WTC11 (cell line): Measurements from ENCODE around the gene AIG1. TPM values are rescaled to one million over a fixed set of nuclear protein-coding genes. Genes with fewer than 3 reads are reported as not detected.
"Not testable (repeated sequence)": the region's sequence is repeated elsewhere in the genome, so short reads cannot be mapped to it uniquely, and the experiment has no call there.

ENCODE experiments used
- ATAC-seq: fragments of 200-7000 bp; cut with Tn5 transposase; 2 replicates; pipeline ENCODE4 v1.10.0; 2021; ENCODE audit warnings: mild to moderate bottlenecking, moderate library complexity
- CTCF ChIA-PET: fragments of 300-600 bp; sonication (Branson Sonifier 250); formaldehyde crosslinking; loops from one replicate; lab custom pipeline; 2021; ENCODE audit warnings: antibody characterized with exemption; lab: Charles Lee
- POLR2A ChIA-PET: fragments of 350-600 bp; sonication (Branson Sonifier 250); formaldehyde crosslinking; loops from one replicate; lab custom pipeline; 2021; ENCODE audit warnings: antibody characterized with exemption; lab: Charles Lee
- DNase-seq: peaks from one replicate; pipeline ENCODE4 v3.0.0; 2021; ENCODE audit warnings: low spot score
- H3K27ac Mint-ChIP-seq: 2 replicates; pipeline ENCODE4 v1.8.0; 2021; ENCODE audit warnings: mixed read lengths
- H3K27me3 Mint-ChIP-seq: 2 replicates; pipeline ENCODE4 v1.8.0; 2021; ENCODE audit warnings: low read depth, mild to moderate bottlenecking, moderate library complexity, mixed read lengths
- H3K36me3 Mint-ChIP-seq: 2 replicates; pipeline ENCODE4 v1.8.0; 2021; ENCODE audit warnings: mixed read lengths
- H3K4me1 Mint-ChIP-seq: 2 replicates; pipeline ENCODE4 v1.8.0; 2022; ENCODE audit warnings: mixed read lengths
- H3K4me3 Mint-ChIP-seq: 2 replicates; pipeline ENCODE4 v1.8.0; 2021; ENCODE audit warnings: mild to moderate bottlenecking, moderate library complexity, mixed read lengths
- H3K9me3 Mint-ChIP-seq: 2 replicates; pipeline ENCODE4 v1.8.0; 2021; ENCODE audit warnings: mixed read lengths
- ATF1 ChIP-seq: sonication (generic); formaldehyde crosslinking; IDR thresholded peaks from 2 replicates; pipeline ENCODE4 v1.8.1; 2023; ENCODE audit warnings: mild to moderate bottlenecking, moderate library complexity, missing genetic modification reagents
- ELF4 ChIP-seq: sonication (generic); formaldehyde crosslinking; IDR thresholded peaks from 2 replicates; pipeline ENCODE4 v1.8.1; 2022; ENCODE audit warnings: low read depth, mild to moderate bottlenecking, moderate library complexity, missing genetic modification reagents
- ETV6 ChIP-seq: sonication (generic); formaldehyde crosslinking; IDR thresholded peaks from 2 replicates; pipeline ENCODE4 v1.8.1; 2022; ENCODE audit warnings: mild to moderate bottlenecking, missing genetic modification reagents
- HMGA2 ChIP-seq: fragments of 250-450 bp; sonication (Bioruptor Pico); IDR thresholded peaks from 2 replicates; pipeline ENCODE4 v1.4.0; 2021; ENCODE audit warnings: mild to moderate bottlenecking, moderate library complexity
- JUN ChIP-seq: sonication (generic); formaldehyde crosslinking; IDR thresholded peaks from 2 replicates; pipeline ENCODE4 v1.8.0; 2023; ENCODE audit warnings: mild to moderate bottlenecking, missing genetic modification reagents
- SMAD4 ChIP-seq: sonication (generic); formaldehyde crosslinking; IDR thresholded peaks from 2 replicates; pipeline ENCODE4 v1.8.0; 2022; ENCODE audit warnings: mild to moderate bottlenecking, missing genetic modification reagents
- TEAD1 ChIP-seq: sonication (generic); formaldehyde crosslinking; IDR thresholded peaks from 2 replicates; pipeline ENCODE4 v1.8.0; 2022; ENCODE audit warnings: mild to moderate bottlenecking, missing genetic modification reagents
- TEAD4 ChIP-seq: sonication (generic); formaldehyde crosslinking; IDR thresholded peaks from 2 replicates; pipeline ENCODE4 v1.8.0; 2022; ENCODE audit warnings: mild to moderate bottlenecking, missing genetic modification reagents
- TP53 ChIP-seq: sonication (generic); formaldehyde crosslinking; IDR thresholded peaks from 2 replicates; pipeline ENCODE4 v1.8.1; 2023; ENCODE audit warnings: mild to moderate bottlenecking, missing genetic modification reagents
- ZNF317 ChIP-seq: sonication (generic); formaldehyde crosslinking; IDR thresholded peaks from 2 replicates; pipeline ENCODE4 v1.8.1; 2023; ENCODE audit warnings: low read depth, mild to moderate bottlenecking, moderate library complexity, missing genetic modification reagents, borderline replicate concordance
- ZNF671 ChIP-seq: fragments of 250-450 bp; sonication (Bioruptor Pico); IDR thresholded peaks from 2 replicates; pipeline ENCODE4 v1.8.0; 2021; ENCODE audit warnings: mild to moderate bottlenecking
- total RNA-seq: library from RNA; stranded (reverse); gene quantifications from 3 replicates; pipeline ENCODE4 v1.2.3, GENCODE V29; 2021
- TF ChIP-seq, protein P1 (sequence below): sonication (generic); formaldehyde crosslinking; IDR thresholded peaks from 2 replicates; pipeline ENCODE4 v1.8.1; 2023; ENCODE audit warnings: mild to moderate bottlenecking, missing genetic modification reagents, borderline replicate concordance
- TF ChIP-seq, protein P2 (sequence below): sonication (generic); formaldehyde crosslinking; conservative IDR thresholded peaks from 2 replicates; pipeline ENCODE4 v1.8.1; 2023; ENCODE audit warnings: mild to moderate bottlenecking, low read depth, missing genetic modification reagents, moderate library complexity
- TF ChIP-seq, protein P3 (sequence below): sonication (generic); formaldehyde crosslinking; IDR thresholded peaks from 2 replicates; pipeline ENCODE4 v1.8.1; 2023; ENCODE audit warnings: mild to moderate bottlenecking, missing genetic modification reagents, moderate library complexity
- TF ChIP-seq, protein P4 (sequence below): fragments of 250-450 bp; sonication (Bioruptor Pico); IDR thresholded peaks from 2 replicates; pipeline ENCODE4 v1.9.0; 2021; ENCODE audit warnings: moderate library complexity, mild to moderate bottlenecking, inconsistent platforms, borderline replicate concordance
- TF ChIP-seq, protein P5 (sequence below): sonication (generic); formaldehyde crosslinking; IDR thresholded peaks from 2 replicates; pipeline ENCODE4 v1.8.1; 2022; ENCODE audit warnings: missing genetic modification reagents, borderline replicate concordance
- TF ChIP-seq, protein P6 (sequence below): sonication (generic); formaldehyde crosslinking; IDR thresholded peaks from 2 replicates; pipeline ENCODE4 v1.8.0; 2022; ENCODE audit warnings: mild to moderate bottlenecking, missing genetic modification reagents

Gene AIG1
- total RNA-seq, 1 experiment from 2014 or later = 38.8 TPM

DNA sequence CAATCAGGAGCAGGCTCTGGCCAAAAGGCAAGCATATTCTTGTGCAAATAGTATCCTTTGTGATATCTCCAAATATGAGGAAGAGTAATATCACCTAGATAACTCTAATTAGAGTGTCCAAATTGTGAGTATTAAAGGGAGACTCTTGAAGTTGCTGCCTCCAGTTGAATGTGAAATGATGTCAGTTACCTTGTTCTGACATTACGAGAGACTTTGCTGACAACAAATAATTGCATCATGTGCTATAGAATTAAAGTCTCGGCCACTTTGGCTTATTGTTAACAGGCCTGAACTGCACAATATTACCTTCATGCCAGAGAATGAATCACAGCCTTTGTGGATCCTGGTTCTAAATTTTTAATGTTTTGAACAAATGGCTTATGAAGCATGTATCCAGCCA lies 106.5 kb downstream of the AIG1 start:
- Mint-ChIP-seq H3K27me3 (no peaks in the 10 kb centered on the region), H3K4me1 (peaks cover 6% of the 10 kb centered on the region; the same call in 1 of the 2 replicates), H3K36me3 (peaks cover 6% of the 10 kb centered on the region), H3K27ac (no peak overlapping the region), H3K9me3 (peaks cover 6% of the 10 kb centered on the region), H3K4me3 (no peak overlapping the region)
- POLR2A ChIA-PET = no interaction called here
- CTCF ChIA-PET = no interaction called here
- TF ChIP-seq, protein P1, sequence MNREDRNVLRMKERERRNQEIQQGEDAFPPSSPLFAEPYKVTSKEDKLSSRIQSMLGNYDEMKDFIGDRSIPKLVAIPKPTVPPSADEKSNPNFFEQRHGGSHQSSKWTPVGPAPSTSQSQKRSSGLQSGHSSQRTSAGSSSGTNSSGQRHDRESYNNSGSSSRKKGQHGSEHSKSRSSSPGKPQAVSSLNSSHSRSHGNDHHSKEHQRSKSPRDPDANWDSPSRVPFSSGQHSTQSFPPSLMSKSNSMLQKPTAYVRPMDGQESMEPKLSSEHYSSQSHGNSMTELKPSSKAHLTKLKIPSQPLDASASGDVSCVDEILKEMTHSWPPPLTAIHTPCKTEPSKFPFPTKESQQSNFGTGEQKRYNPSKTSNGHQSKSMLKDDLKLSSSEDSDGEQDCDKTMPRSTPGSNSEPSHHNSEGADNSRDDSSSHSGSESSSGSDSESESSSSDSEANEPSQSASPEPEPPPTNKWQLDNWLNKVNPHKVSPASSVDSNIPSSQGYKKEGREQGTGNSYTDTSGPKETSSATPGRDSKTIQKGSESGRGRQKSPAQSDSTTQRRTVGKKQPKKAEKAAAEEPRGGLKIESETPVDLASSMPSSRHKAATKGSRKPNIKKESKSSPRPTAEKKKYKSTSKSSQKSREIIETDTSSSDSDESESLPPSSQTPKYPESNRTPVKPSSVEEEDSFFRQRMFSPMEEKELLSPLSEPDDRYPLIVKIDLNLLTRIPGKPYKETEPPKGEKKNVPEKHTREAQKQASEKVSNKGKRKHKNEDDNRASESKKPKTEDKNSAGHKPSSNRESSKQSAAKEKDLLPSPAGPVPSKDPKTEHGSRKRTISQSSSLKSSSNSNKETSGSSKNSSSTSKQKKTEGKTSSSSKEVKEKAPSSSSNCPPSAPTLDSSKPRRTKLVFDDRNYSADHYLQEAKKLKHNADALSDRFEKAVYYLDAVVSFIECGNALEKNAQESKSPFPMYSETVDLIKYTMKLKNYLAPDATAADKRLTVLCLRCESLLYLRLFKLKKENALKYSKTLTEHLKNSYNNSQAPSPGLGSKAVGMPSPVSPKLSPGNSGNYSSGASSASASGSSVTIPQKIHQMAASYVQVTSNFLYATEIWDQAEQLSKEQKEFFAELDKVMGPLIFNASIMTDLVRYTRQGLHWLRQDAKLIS = no peak
- DNase-seq = no peak
- no peak for ATAC-seq

DNA sequence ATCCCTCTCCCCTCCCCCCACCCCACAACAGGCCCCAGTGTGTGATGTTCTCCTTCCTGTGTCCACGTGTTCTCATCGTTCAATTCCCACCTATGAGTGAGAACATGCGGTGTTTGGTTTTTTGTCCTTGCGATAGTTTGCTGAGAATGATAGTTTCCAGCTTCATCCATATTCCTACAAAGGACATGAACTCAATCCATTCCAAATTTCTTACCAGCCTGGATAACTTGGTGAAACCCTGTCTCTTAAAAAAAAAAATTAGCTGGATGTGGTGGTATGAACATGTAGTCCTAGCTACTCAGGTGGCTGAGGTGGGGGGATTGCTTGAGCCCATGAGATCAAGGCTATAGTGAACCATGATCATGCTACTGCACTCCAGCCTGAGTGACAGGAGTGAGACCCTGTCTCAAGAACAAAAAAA lies 107.7 kb downstream of the AIG1 start:
- H3K4me3 Mint-ChIP-seq, H3K27me3 Mint-ChIP-seq, ATAC-seq, DNase-seq, H3K4me1 Mint-ChIP-seq, POLR2A ChIA-PET, CTCF ChIA-PET, H3K27ac Mint-ChIP-seq: not testable (repeated sequence)
- peaks cover 17% of the 10 kb centered on the region for H3K9me3 Mint-ChIP-seq
- H3K36me3 Mint-ChIP-seq = peaks cover 16% of the 10 kb centered on the region

DNA sequence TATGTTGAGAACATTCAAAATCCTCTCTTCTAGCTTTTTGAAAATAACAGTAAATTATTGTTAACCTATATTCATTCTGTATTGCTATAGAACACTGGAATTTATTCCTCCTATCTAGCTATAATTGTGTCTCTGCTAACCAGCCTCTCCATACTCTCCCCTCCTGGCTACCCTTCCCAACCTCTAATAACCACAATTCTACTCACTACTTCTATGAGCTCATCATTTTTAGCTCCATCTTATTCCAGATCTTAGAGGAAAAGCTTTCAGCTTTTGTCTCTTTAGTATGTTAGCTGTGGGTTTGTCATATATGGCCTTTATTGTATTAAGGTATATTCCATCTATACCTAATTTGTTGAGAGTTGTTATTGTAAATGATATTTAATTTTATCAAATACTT lies 108.8 kb downstream of the AIG1 start:
- CTCF ChIA-PET = no interaction called here
- H3K9me3 Mint-ChIP-seq = peaks cover 24% of the 10 kb centered on the region

More for the DNA sequence above, 108.8 kb downstream of the AIG1 start:
- Mint-ChIP-seq H3K4me3 (no peak overlapping the region), H3K27ac (no peak overlapping the region), H3K36me3 (peaks cover 22% of the 10 kb centered on the region), H3K4me1 (no peaks in the 10 kb centered on the region), H3K27me3 (no peaks in the 10 kb centered on the region)
- no peak for DNase-seq
- POLR2A ChIA-PET = interaction anchor here (0.6 kb wide), 1 partner anchor 90 kb away, joined by 3 read pairs; no protein-coding TSS in a partner anchor
- no peak for ATAC-seq
- no peak for TF ChIP-seq ATF1 (CRISPR knock-in tag)
- TF ChIP-seq, protein P2, sequence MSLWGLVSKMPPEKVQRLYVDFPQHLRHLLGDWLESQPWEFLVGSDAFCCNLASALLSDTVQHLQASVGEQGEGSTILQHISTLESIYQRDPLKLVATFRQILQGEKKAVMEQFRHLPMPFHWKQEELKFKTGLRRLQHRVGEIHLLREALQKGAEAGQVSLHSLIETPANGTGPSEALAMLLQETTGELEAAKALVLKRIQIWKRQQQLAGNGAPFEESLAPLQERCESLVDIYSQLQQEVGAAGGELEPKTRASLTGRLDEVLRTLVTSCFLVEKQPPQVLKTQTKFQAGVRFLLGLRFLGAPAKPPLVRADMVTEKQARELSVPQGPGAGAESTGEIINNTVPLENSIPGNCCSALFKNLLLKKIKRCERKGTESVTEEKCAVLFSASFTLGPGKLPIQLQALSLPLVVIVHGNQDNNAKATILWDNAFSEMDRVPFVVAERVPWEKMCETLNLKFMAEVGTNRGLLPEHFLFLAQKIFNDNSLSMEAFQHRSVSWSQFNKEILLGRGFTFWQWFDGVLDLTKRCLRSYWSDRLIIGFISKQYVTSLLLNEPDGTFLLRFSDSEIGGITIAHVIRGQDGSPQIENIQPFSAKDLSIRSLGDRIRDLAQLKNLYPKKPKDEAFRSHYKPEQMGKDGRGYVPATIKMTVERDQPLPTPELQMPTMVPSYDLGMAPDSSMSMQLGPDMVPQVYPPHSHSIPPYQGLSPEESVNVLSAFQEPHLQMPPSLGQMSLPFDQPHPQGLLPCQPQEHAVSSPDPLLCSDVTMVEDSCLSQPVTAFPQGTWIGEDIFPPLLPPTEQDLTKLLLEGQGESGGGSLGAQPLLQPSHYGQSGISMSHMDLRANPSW (CRISPR knock-in tag) = no peak
- TF ChIP-seq HMGA2 (CRISPR knock-in tag) = no peak
- TF ChIP-seq TEAD1 (CRISPR knock-in tag) = no peak
- TF ChIP-seq ZNF317 (CRISPR knock-in tag) = no peak
- TF ChIP-seq, protein P3, sequence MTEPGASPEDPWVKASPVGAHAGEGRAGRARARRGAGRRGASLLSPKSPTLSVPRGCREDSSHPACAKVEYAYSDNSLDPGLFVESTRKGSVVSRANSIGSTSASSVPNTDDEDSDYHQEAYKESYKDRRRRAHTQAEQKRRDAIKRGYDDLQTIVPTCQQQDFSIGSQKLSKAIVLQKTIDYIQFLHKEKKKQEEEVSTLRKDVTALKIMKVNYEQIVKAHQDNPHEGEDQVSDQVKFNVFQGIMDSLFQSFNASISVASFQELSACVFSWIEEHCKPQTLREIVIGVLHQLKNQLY (CRISPR knock-in tag) = no peak
- TF ChIP-seq, protein P4, sequence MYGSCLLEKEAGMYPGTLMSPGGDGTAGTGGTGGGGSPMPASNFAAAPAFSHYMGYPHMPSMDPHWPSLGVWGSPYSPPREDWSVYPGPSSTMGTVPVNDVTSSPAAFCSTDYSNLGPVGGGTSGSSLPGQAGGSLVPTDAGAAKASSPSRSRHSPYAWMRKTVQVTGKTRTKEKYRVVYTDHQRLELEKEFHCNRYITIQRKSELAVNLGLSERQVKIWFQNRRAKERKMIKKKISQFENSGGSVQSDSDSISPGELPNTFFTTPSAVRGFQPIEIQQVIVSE (CRISPR knock-in tag) = no peak
- no peak for TF ChIP-seq TP53 (CRISPR knock-in tag)
- TF ChIP-seq ETV6 (CRISPR knock-in tag) = no peak
- TF ChIP-seq, protein P5, sequence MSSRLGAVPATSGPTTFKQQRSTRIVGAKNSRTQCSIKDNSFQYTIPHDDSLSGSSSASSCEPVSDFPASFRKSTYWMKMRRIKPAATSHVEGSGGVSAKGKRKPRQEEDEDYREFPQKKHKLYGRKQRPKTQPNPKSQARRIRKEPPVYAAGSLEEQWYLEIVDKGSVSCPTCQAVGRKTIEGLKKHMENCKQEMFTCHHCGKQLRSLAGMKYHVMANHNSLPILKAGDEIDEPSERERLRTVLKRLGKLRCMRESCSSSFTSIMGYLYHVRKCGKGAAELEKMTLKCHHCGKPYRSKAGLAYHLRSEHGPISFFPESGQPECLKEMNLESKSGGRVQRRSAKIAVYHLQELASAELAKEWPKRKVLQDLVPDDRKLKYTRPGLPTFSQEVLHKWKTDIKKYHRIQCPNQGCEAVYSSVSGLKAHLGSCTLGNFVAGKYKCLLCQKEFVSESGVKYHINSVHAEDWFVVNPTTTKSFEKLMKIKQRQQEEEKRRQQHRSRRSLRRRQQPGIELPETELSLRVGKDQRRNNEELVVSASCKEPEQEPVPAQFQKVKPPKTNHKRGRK = no peak
- TF ChIP-seq ELF4 (CRISPR knock-in tag) = no peak
- TF ChIP-seq ZNF671 (CRISPR knock-in tag) = no peak
- TF ChIP-seq TEAD4 (CRISPR knock-in tag) = no peak
- TF ChIP-seq JUN (CRISPR knock-in tag) = no peak
- no peak for TF ChIP-seq SMAD4 (CRISPR knock-in tag)
- TF ChIP-seq, protein P6, sequence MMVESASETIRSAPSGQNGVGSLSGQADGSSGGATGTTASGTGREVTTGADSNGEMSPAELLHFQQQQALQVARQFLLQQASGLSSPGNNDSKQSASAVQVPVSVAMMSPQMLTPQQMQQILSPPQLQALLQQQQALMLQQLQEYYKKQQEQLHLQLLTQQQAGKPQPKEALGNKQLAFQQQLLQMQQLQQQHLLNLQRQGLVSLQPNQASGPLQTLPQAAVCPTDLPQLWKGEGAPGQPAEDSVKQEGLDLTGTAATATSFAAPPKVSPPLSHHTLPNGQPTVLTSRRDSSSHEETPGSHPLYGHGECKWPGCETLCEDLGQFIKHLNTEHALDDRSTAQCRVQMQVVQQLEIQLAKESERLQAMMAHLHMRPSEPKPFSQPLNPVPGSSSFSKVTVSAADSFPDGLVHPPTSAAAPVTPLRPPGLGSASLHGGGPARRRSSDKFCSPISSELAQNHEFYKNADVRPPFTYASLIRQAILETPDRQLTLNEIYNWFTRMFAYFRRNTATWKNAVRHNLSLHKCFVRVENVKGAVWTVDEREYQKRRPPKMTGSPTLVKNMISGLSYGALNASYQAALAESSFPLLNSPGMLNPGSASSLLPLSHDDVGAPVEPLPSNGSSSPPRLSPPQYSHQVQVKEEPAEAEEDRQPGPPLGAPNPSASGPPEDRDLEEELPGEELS (CRISPR knock-in tag) = no peak
